ENCODE data around the gene AP4S1.

DNA sequence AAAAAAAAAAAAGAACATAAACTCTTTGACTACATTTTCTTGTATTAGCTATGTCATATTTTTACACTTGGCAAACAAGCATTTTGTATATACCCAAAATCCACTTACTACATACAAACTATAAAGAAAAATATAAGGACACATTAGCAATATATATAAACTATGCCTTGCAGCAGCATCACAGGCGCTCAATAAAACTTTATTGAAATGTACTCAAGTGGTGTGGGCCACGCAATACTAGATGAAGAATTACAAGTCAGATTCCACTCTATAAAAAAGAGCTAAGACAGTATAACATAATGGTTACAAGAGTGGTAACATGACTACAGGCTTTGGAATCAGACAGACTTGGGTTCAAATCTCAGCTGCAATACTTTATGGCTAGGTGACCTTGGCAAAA lies 3.1 kb upstream of the AP4S1 start:
- TF ChIP-seq, protein P1, sequence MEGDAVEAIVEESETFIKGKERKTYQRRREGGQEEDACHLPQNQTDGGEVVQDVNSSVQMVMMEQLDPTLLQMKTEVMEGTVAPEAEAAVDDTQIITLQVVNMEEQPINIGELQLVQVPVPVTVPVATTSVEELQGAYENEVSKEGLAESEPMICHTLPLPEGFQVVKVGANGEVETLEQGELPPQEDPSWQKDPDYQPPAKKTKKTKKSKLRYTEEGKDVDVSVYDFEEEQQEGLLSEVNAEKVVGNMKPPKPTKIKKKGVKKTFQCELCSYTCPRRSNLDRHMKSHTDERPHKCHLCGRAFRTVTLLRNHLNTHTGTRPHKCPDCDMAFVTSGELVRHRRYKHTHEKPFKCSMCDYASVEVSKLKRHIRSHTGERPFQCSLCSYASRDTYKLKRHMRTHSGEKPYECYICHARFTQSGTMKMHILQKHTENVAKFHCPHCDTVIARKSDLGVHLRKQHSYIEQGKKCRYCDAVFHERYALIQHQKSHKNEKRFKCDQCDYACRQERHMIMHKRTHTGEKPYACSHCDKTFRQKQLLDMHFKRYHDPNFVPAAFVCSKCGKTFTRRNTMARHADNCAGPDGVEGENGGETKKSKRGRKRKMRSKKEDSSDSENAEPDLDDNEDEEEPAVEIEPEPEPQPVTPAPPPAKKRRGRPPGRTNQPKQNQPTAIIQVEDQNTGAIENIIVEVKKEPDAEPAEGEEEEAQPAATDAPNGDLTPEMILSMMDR (IDR thresholded peaks at IDR 0.05; ENCODE audit: low read depth, low read length, poor library complexity, severe bottlenecking): no peak
- TF ChIP-seq EZH2phosphoT487 (IDR thresholded peaks at IDR 0.05; ENCODE audit: borderline replicate concordance, low read length): no peak
